Measurements from ENCODE around the gene TGFBR3. TPM values are rescaled to one million over a fixed set of nuclear protein-coding genes. Genes with fewer than 3 reads are reported as not detected.
A peak's percentile ranks its signal among the peaks of the same experiment; 100 is the strongest.

The TGFBR3 gene
- total and polyA plus RNA-seq, 9 of the 15 experiments (the other 6 are each of a cell fraction or from before 2014, with no cell fraction given): 3.6 to 32.4 (median 15.6) TPM

GRCh38 chr1:91706140-91706957 lies 179.6 kb downstream of the TGFBR3 start (continued):
- TF ChIP-seq MLLT1 (IDR thresholded peaks at IDR 0.05): peak in 1 of 2 experiments; percentile 80; a peak in 1 of 4 replicates
- TF ChIP-seq SAFB2 (IDR thresholded peaks at IDR 0.05; ENCODE audit: borderline replicate concordance, low read depth, low read length, severe bottlenecking): no peak
- TF ChIP-seq HDAC8 (tag; IDR thresholded peaks at IDR 0.05): peak; percentile 77
- no peak for TF ChIP-seq SREBF1 (IDR thresholded peaks at IDR 0.05; ENCODE audit: borderline replicate concordance, low read depth, low read length)
- TF ChIP-seq ARNT (IDR thresholded peaks at IDR 0.05): 0 out of 4 replicates have a peak, but pooled peaks of 1 of the 2 experiments have one; percentile 20
- peak; percentile 68; the same call in 1 of the 2 replicates for TF ChIP-seq HSF4 (CRISPR knock-in tag; IDR thresholded peaks at IDR 0.05; ENCODE audit: borderline replicate concordance)
- TF ChIP-seq MEF2D (tag; conservative IDR thresholded peaks at IDR 0.05; ENCODE audit: low read depth): peak; percentile 48; the same call in 1 of the 2 replicates
- no peak for TF ChIP-seq PHF21A (IDR thresholded peaks at IDR 0.05; ENCODE audit: borderline replicate concordance, low read depth)
- TF ChIP-seq ZNF384 (IDR thresholded peaks at IDR 0.05; ENCODE audit: low read depth, low read length): no peak
- TF ChIP-seq SRSF7 (optimal IDR thresholded peaks at IDR 0.05; ENCODE audit: low read depth, low read length): no peak
- TF ChIP-seq ZNF134 (CRISPR knock-in tag; conservative IDR thresholded peaks at IDR 0.05): peak; percentile 57; the same call in 1 of the 2 replicates
- no peak for TF ChIP-seq MTA2 (IDR thresholded peaks at IDR 0.05; ENCODE audit: low read depth)
- TF ChIP-seq CBFB (CRISPR knock-in tag; IDR thresholded peaks at IDR 0.05): no peak
- TF ChIP-seq RERE (CRISPR knock-in tag; IDR thresholded peaks at IDR 0.05; ENCODE audit: borderline replicate concordance): no peak
- peak; percentile 79 for TF ChIP-seq ZNF23 (CRISPR knock-in tag; IDR thresholded peaks at IDR 0.05)
- TF ChIP-seq RAD51 (IDR thresholded peaks at IDR 0.05; ENCODE audit: borderline replicate concordance, low read depth): peak; percentile 27; the same call in 1 of the 2 replicates
- TF ChIP-seq MTA3 (IDR thresholded peaks at IDR 0.05; ENCODE audit: borderline replicate concordance): peak; percentile 58; the same call in 1 of the 2 replicates
- no peak for TF ChIP-seq ATF2 (CRISPR knock-in tag; IDR thresholded peaks at IDR 0.05)
- TF ChIP-seq E2F3 (CRISPR knock-in tag; IDR thresholded peaks at IDR 0.05): no peak; the same call in 1 of the 2 replicates
- TF ChIP-seq ELF2 (CRISPR knock-in tag; IDR thresholded peaks at IDR 0.05): no peak; the same call in 1 of the 2 replicates
- TF ChIP-seq ZKSCAN1 (IDR thresholded peaks at IDR 0.05; ENCODE audit: low read depth, low read length): no peak
